AG08396 (cell line): ENCODE data around the gene RAB34.

Experiments
- DNase-seq: peaks from one replicate; pipeline ENCODE4 v3.0.0; 2012; ENCODE audit warnings: low spot score, mixed read lengths

RAB34 gene

DNA sequence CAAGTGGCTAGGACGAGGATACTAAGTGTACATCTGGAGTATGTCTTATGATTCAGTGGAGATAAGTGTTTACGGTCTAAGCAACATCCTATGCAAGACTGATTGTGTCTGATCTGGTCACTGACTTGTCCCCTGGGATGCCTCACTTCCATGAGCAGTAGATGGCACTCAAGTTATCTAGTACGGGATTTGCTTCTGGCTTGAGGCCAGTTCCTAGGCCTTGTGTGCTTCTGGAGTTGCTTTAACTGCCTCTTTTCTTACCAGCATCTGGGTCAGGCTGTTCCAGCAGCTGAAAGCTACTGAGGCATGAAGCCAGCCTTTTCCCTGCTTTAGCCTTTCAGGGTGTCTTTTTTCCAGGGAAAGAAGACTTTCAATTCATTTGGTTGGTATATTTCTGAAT, 32.7 kb downstream of the RAB34 start:
- no peak for DNase-seq

DNA sequence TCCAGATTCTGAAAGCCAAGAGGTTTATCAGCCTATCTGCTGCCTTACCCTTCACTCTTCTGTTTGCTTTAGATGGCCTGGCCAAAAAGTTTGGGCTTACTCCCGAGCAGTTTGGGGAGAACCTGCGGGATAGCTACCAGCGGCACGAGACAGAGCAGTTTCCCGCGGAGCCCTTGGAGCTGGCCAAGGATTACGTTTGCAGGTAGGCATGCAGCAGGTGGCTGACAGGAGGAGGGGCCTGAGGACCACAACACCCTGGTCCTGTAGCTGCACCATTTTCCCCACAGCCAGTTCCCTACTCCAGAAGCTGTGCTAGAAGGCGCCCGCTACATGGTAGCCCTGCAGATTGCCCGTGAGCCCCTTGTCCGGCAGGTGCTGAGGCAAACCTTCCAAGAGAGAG, 35.0 kb downstream of the RAB34 start:
- DNase-seq, result no peak

GRCh38 chr17:28675980-28676379, 41.7 kb downstream of the RAB34 start:
- no peak for DNase-seq

- no peak for DNase-seq
Observed at GRCh38 chr17:28675490-28675889, 42.2 kb downstream of the RAB34 start.

- no peak for DNase-seq
Observed at GRCh38 chr17:28669918-28670317, 47.8 kb downstream of the RAB34 start.

DNA sequence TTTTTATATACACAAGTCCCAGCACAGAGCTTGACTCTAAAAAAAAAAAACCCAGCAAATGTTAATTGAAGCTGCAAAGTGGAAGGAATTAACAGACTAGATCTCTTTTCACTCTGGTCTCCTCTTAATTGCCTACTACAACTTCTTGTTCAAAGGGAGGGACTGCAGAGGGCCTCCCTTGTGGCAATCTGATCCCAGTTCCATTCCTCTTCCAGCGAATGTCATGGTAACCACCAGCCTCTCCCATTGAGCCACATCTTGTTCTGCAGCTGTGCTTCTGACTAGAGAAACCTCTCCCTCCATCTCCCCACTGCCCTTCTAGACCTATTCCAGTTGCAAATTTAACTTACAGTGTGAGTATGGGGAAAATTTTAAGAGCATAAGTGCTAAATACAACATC, 49.8 kb downstream of the RAB34 start:
- DNase-seq, result no peak

- no peak for DNase-seq
Observed at GRCh38 chr17:28665994-28666393, 51.7 kb downstream of the RAB34 start.
